Measurements from ENCODE around the gene FEM1A. TPM values are rescaled to one million over a fixed set of nuclear protein-coding genes. Genes with fewer than 3 reads are reported as not detected.

The FEM1A gene
- polyA plus RNA-seq, 1 donor from 2014 or later = 8.7 TPM

DNA sequence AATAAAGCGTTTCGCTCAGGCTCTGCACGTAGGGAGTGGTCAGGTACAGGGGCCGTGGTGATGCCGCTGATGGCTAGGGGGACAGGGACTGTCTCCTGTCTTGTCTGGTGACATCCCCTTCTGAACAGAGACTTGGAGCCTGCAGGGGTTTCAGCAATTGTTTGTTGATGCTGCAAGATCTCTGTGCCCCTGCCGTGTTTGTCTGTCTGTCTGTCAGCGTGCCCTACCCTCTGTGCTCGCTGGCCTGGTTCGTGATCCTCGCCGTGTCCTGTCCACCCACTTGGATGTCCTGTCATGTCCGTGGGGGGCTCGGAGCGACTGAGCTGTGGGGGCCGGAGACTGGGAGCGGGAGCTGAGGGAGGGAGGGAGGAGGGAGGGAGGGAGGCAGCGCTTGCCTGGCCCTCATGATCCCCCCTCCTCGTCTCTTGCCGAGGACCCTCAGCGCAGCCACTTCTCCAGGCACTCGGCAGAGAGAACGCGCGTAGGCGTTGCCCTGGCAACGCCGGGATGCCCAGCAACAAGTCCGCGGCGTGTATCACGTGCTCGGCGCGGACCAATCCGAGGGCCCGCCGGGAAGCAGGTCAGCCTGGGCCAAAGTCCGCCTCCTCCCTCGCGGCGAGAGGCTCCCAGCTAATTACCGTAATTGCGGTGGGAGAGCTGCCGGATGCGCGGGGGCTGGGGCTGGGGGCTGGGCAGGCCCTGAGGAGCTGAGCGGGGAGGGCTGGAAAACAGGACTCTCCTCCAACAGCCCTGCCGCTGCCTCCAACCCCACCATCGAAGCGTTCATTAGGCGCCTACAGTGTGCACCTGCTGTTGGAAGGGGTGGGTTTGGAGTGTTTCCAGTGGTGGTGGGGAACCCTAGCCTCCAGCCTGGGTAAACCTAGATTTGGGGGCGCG, 31.9 kb upstream of the FEM1A start:
- H3K27ac ChIP-seq (ENCODE audit: low read length) = peak overlapping the region; percentile 90
- H3K36me3 ChIP-seq (ENCODE audit: insufficient read depth, low read length) = no peaks in the 10 kb centered on the region

DNA sequence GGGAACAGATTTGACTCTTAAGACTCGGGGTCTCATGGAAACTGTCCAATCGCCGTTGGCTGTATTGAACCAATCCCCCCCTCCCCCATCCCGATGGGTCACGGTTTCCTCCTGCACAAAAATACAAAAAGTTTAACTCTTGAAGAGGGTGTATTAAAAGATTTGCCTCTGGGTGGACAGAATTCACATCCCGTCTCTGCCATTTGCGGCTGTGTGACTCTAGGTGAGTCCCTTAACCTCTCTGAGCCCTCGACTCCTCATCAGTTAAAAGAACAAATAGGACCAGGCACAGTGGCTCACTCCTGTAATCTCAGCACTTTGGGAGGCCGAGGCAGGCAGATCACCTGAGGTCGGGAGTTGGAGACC, 31.3 kb upstream of the FEM1A start:
- H3K9me3 ChIP-seq (ENCODE audit: low read length) = no peaks in the 10 kb centered on the region
- no peaks in the 10 kb centered on the region for H3K27me3 ChIP-seq (ENCODE audit: insufficient read depth, low read depth, low read length)
- no peaks in the 10 kb centered on the region for H3K79me2 ChIP-seq (replicated peaks; ENCODE audit: insufficient read depth, low read length)
- no peaks in the 10 kb centered on the region for H3K36me3 ChIP-seq (ENCODE audit: insufficient read depth, low read length)
- H3K9me2 ChIP-seq (ENCODE audit: insufficient read depth, low read length) = no peaks in the 10 kb centered on the region
- H4K20me1 ChIP-seq (ENCODE audit: insufficient read depth) = no peaks in the 10 kb centered on the region
- peak overlapping the region; percentile 71 for H3K9ac ChIP-seq (ENCODE audit: low read length)
- peak overlapping the region; percentile 66 for H3K4me3 ChIP-seq (ENCODE audit: low read length)
- TF ChIP-seq EP300 (conservative IDR thresholded peaks at IDR 0.05; ENCODE audit: poor library complexity, severe bottlenecking) (no peak), TAF1 (IDR thresholded peaks at IDR 0.05; ENCODE audit: low read depth) (no peak), MXI1 (conservative IDR thresholded peaks at IDR 0.05; ENCODE audit: poor library complexity, severe bottlenecking) (no peak), EZH2 (IDR thresholded peaks at IDR 0.05; ENCODE audit: borderline replicate concordance, insufficient read depth, low read length, poor library complexity, severe bottlenecking) (no peak), RAD21 (conservative IDR thresholded peaks at IDR 0.05) (no peak), SMC3 (conservative IDR thresholded peaks at IDR 0.05; ENCODE audit: poor library complexity) (no peak), POLR2AphosphoS5 (IDR thresholded peaks at IDR 0.05) (no peak)
- TF ChIP-seq, protein P1, sequence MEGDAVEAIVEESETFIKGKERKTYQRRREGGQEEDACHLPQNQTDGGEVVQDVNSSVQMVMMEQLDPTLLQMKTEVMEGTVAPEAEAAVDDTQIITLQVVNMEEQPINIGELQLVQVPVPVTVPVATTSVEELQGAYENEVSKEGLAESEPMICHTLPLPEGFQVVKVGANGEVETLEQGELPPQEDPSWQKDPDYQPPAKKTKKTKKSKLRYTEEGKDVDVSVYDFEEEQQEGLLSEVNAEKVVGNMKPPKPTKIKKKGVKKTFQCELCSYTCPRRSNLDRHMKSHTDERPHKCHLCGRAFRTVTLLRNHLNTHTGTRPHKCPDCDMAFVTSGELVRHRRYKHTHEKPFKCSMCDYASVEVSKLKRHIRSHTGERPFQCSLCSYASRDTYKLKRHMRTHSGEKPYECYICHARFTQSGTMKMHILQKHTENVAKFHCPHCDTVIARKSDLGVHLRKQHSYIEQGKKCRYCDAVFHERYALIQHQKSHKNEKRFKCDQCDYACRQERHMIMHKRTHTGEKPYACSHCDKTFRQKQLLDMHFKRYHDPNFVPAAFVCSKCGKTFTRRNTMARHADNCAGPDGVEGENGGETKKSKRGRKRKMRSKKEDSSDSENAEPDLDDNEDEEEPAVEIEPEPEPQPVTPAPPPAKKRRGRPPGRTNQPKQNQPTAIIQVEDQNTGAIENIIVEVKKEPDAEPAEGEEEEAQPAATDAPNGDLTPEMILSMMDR (IDR thresholded peaks at IDR 0.05; ENCODE audit: poor library complexity, severe bottlenecking) = no peak
- TF ChIP-seq, protein P2, sequence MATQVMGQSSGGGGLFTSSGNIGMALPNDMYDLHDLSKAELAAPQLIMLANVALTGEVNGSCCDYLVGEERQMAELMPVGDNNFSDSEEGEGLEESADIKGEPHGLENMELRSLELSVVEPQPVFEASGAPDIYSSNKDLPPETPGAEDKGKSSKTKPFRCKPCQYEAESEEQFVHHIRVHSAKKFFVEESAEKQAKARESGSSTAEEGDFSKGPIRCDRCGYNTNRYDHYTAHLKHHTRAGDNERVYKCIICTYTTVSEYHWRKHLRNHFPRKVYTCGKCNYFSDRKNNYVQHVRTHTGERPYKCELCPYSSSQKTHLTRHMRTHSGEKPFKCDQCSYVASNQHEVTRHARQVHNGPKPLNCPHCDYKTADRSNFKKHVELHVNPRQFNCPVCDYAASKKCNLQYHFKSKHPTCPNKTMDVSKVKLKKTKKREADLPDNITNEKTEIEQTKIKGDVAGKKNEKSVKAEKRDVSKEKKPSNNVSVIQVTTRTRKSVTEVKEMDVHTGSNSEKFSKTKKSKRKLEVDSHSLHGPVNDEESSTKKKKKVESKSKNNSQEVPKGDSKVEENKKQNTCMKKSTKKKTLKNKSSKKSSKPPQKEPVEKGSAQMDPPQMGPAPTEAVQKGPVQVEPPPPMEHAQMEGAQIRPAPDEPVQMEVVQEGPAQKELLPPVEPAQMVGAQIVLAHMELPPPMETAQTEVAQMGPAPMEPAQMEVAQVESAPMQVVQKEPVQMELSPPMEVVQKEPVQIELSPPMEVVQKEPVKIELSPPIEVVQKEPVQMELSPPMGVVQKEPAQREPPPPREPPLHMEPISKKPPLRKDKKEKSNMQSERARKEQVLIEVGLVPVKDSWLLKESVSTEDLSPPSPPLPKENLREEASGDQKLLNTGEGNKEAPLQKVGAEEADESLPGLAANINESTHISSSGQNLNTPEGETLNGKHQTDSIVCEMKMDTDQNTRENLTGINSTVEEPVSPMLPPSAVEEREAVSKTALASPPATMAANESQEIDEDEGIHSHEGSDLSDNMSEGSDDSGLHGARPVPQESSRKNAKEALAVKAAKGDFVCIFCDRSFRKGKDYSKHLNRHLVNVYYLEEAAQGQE (IDR thresholded peaks at IDR 0.05; ENCODE audit: borderline replicate concordance) = no peak
- peak overlapping the region; percentile 54 for H2AFZ ChIP-seq (ENCODE audit: low read depth, low read length)
- no peaks in the 10 kb centered on the region for H3F3A ChIP-seq (ENCODE audit: insufficient read depth, low read length, poor library complexity, severe bottlenecking)
- H3K4me2 ChIP-seq (ENCODE audit: low read length) = peak overlapping the region; percentile 45
- peak overlapping the region; percentile 90 for H3K27ac ChIP-seq (ENCODE audit: low read length)

More for the DNA sequence above, 31.9 kb upstream of the FEM1A start:
- peak; percentile 73 for TF ChIP-seq MXI1 (conservative IDR thresholded peaks at IDR 0.05; ENCODE audit: poor library complexity, severe bottlenecking)
- TF ChIP-seq POLR2AphosphoS5 (IDR thresholded peaks at IDR 0.05) = peak; percentile 57
- peak; percentile 71 for TF ChIP-seq EP300 (conservative IDR thresholded peaks at IDR 0.05; ENCODE audit: poor library complexity, severe bottlenecking)
- TF ChIP-seq RAD21 (conservative IDR thresholded peaks at IDR 0.05) = peak; percentile 3
- TF ChIP-seq, protein P2 (IDR thresholded peaks at IDR 0.05; ENCODE audit: borderline replicate concordance) = peak; percentile 16
- TF ChIP-seq EZH2 (IDR thresholded peaks at IDR 0.05; ENCODE audit: borderline replicate concordance, insufficient read depth, low read length, poor library complexity, severe bottlenecking) = no peak
- TF ChIP-seq, protein P1 (IDR thresholded peaks at IDR 0.05; ENCODE audit: poor library complexity, severe bottlenecking) = no peak
- peak; percentile 56 for TF ChIP-seq TAF1 (IDR thresholded peaks at IDR 0.05; ENCODE audit: low read depth)
- TF ChIP-seq SMC3 (conservative IDR thresholded peaks at IDR 0.05; ENCODE audit: poor library complexity) = no peak
- Histone ChIP-seq H3F3A (ENCODE audit: insufficient read depth, low read length, poor library complexity, severe bottlenecking) (no peaks in the 10 kb centered on the region), H3K4me3 (ENCODE audit: low read length) (peak overlapping the region; percentile 66), H4K20me1 (ENCODE audit: insufficient read depth) (no peaks in the 10 kb centered on the region), H3K9ac (ENCODE audit: low read length) (peak overlapping the region; percentile 71), H3K9me2 (ENCODE audit: insufficient read depth, low read length) (no peaks in the 10 kb centered on the region), H3K27me3 (ENCODE audit: insufficient read depth, low read depth, low read length) (no peaks in the 10 kb centered on the region), H3K4me2 (ENCODE audit: low read length) (peak overlapping the region; percentile 70), H3K9me3 (ENCODE audit: low read length) (no peaks in the 10 kb centered on the region), H3K79me2 (replicated peaks; ENCODE audit: insufficient read depth, low read length) (no peaks in the 10 kb centered on the region), H2AFZ (ENCODE audit: low read depth, low read length) (peak overlapping the region; percentile 54)

Data from neural cell (in vitro differentiated cells).